RWPE2 (cell line): ENCODE results near the gene CDK5.

Experiments
- ATAC-seq: fragments of 200-7000 bp; cut with Tn5 transposase; 3 replicates; pipeline ENCODE4 v1.9.1; 2021; ENCODE audit warnings: low read depth
- DNase-seq: peaks from one replicate; pipeline ENCODE4 v3.0.0-alpha.2; 2020; ENCODE audit warnings: low spot score
- H3K27ac ChIP-seq: fragments of 450-650 bp; 2 replicates; pipeline ENCODE4 v1.5.1; 2017; ENCODE audit warnings: mild to moderate bottlenecking; ENCODE audit not compliant: poor library complexity, severe bottlenecking
- H3K27me3 ChIP-seq: fragments of 250-450 bp; sonication (Bioruptor Pico); 2 replicates; pipeline ENCODE4 v1.5.1; 2021; ENCODE audit warnings: mild to moderate bottlenecking, moderate library complexity; ENCODE audit not compliant: insufficient read depth, poor library complexity, severe bottlenecking
- H3K36me3 ChIP-seq: fragments of 250-450 bp; sonication (Bioruptor Pico); 2 replicates; pipeline ENCODE4 v1.5.1; 2020; ENCODE audit warnings: low read depth, mild to moderate bottlenecking, moderate library complexity
- H3K4me1 ChIP-seq: fragments of 250-450 bp; sonication (Bioruptor Pico); 2 replicates; pipeline ENCODE4 v1.5.1; 2021; ENCODE audit warnings: mild to moderate bottlenecking, moderate library complexity; ENCODE audit not compliant: insufficient read depth, poor library complexity, severe bottlenecking
- H3K4me3 ChIP-seq: fragments of 250-450 bp; sonication (Bioruptor Pico); 2 replicates; pipeline ENCODE4 v1.5.1; 2021; ENCODE audit warnings: mild to moderate bottlenecking, moderate library complexity; ENCODE audit not compliant: severe bottlenecking
- H3K9me3 ChIP-seq: fragments of 250-450 bp; sonication (Bioruptor Pico); 2 replicates; pipeline ENCODE4 v1.5.1; 2021; ENCODE audit warnings: mild to moderate bottlenecking, moderate library complexity; ENCODE audit not compliant: severe bottlenecking
- TF ChIP-seq, protein P1 (sequence below): fragments of 450-650 bp; IDR thresholded peaks from one replicate; pipeline ENCODE4 v1.5.1; 2017; ENCODE audit warnings: mild to moderate bottlenecking, moderate library complexity; ENCODE audit not compliant: poor library complexity, severe bottlenecking

CDK5 gene

DNA sequence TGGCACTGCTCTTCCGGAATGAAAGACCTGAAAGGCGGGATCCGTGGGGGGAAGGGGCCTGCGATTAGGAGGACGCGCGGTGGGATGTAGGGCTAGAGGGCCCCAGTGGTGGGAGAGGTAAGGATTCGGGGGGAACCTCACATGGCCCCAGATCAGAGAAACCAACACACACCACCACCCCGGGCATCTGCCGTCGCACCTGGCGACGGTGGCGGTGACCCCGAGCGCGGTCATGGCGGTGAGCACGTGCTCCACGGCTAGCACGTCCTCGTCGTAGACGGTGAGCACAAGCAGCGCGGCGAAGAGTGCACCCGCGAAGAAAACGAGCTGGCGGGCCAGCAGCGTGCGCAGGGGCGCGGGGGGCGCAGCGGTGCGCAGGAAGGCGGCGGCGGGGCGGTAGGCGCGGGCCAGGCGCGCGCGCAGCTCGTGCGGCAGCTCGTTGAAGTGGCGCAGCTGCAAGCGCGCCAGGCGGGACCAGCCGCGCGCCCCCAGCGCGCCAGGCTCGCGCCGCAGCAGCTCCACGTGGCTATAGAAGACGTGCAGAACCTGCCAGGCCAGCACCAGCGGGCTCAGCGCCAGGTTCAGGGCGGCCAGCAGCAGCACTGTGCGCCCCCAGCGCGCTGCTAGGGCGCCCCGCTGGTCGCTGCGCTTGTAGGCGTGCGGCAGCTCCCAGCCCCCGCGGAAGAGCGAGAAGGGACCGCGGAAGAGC, 39.1 kb downstream of the CDK5 start:
- Histone ChIP-seq H3K27me3 (peaks cover 12% of the 10 kb centered on the region), H3K27ac (no peak overlapping the region), H3K4me3 (no peak overlapping the region), H3K36me3 (no peaks in the 10 kb centered on the region), H3K9me3 (no peaks in the 10 kb centered on the region), H3K4me1 (no peaks in the 10 kb centered on the region)
- ATAC-seq, result no peak
- TF ChIP-seq, protein P1, sequence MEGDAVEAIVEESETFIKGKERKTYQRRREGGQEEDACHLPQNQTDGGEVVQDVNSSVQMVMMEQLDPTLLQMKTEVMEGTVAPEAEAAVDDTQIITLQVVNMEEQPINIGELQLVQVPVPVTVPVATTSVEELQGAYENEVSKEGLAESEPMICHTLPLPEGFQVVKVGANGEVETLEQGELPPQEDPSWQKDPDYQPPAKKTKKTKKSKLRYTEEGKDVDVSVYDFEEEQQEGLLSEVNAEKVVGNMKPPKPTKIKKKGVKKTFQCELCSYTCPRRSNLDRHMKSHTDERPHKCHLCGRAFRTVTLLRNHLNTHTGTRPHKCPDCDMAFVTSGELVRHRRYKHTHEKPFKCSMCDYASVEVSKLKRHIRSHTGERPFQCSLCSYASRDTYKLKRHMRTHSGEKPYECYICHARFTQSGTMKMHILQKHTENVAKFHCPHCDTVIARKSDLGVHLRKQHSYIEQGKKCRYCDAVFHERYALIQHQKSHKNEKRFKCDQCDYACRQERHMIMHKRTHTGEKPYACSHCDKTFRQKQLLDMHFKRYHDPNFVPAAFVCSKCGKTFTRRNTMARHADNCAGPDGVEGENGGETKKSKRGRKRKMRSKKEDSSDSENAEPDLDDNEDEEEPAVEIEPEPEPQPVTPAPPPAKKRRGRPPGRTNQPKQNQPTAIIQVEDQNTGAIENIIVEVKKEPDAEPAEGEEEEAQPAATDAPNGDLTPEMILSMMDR, result peak; percentile 64
- peak; percentile 49 for DNase-seq

DNA sequence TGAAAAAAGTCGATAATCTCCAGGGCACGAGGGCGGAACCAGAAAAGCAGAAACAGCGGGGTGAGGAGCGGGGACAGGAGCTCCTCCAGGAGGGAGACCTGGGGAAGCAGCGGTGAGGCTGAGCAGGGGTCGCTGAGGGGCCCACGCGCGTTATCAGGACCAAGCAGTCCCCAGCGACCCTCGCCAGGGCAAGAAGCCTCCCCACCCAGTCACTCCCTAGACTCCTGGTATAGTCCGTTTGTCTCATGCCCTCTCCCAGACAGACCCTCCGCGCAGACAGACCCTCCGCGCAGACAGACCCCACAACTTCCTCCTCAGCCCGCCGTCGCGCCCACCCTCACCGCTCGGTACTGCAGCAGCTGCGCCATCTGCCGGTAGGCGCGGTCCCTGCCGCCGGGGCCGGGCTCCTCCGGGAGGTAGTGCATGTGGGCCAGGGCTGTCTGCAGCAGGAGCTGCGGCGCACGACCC, 39.7 kb downstream of the CDK5 start:
- H3K27ac ChIP-seq, result no peak overlapping the region
- peaks cover 12% of the 10 kb centered on the region for H3K27me3 ChIP-seq
- H3K4me3 ChIP-seq, result peak overlapping the region; percentile 1

DNA sequence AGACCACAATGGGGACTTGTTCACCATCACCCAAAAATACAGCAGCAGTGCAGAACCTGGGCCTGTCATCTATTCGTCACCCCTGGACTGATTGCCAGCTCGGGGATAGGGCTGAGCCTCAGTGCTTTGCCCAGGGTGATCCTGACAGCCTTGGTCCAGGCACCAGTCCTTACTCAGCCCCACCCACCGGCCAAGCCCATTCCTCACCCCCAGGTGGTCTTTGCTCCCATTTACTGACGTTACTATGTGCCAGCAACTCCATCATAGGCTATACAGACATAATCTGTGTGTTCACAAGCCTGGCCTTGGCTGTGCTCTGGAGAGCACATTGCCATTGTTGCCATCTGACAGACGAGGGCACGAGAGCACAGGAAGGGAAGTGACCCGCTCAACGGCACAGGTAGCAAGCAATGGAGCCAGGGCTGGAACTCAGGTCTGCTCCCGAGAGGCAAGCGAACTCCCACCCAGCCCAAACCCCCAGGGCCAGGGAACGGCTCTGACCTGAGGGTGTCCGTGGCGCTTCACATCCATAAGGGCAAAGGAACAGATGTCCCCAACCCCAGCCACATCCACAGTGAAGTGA, 40.2 kb downstream of the CDK5 start:
- Histone ChIP-seq H3K9me3 (no peaks in the 10 kb centered on the region), H3K27ac (no peak overlapping the region), H3K27me3 (peaks cover 12% of the 10 kb centered on the region), H3K4me3 (no peak overlapping the region), H3K36me3 (no peaks in the 10 kb centered on the region), H3K4me1 (no peaks in the 10 kb centered on the region)
- TF ChIP-seq, protein P1, result no peak
- ATAC-seq (no peak), DNase-seq (peak; percentile 61)

More for the DNA sequence above, 39.7 kb downstream of the CDK5 start:
- DNase-seq (peak; percentile 70), ATAC-seq (peak; percentile 72)
- no peaks in the 10 kb centered on the region for H3K9me3 ChIP-seq
- H3K4me1 ChIP-seq, result no peaks in the 10 kb centered on the region
- TF ChIP-seq, protein P1, result peak; percentile 94
- no peaks in the 10 kb centered on the region for H3K36me3 ChIP-seq

DNA sequence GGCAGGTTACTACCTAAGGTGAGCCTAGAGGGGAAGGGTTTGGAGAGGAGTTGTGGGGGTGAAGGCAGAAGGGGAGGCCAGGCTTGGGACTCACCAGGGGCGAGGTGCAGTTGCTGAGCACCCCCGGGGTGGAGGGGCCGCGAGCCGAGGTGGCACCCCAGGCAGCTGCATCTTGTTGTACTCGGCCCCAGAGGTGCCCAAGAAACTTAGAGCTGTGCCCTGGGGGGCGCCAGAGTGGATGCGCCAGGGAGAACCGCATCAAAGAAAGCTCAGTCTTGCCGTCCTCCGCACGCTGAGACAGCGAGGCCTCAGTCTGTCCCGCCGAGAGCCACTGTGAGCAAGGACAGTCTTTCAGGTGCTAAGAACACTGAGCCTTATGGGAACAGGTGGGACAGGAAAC, 40.8 kb downstream of the CDK5 start:
- Histone ChIP-seq H3K27me3 (peaks cover 12% of the 10 kb centered on the region), H3K4me1 (no peaks in the 10 kb centered on the region)
- no peak for ATAC-seq

More for the DNA sequence above, 40.8 kb downstream of the CDK5 start:
- DNase-seq, result peak; percentile 38
- no peaks in the 10 kb centered on the region for H3K36me3 ChIP-seq
- H3K4me3 ChIP-seq, result no peak overlapping the region
- TF ChIP-seq, protein P1, result no peak
- H3K27ac ChIP-seq, result no peak overlapping the region
- no peaks in the 10 kb centered on the region for H3K9me3 ChIP-seq
